ENCODE data around the gene HES5.

DNA sequence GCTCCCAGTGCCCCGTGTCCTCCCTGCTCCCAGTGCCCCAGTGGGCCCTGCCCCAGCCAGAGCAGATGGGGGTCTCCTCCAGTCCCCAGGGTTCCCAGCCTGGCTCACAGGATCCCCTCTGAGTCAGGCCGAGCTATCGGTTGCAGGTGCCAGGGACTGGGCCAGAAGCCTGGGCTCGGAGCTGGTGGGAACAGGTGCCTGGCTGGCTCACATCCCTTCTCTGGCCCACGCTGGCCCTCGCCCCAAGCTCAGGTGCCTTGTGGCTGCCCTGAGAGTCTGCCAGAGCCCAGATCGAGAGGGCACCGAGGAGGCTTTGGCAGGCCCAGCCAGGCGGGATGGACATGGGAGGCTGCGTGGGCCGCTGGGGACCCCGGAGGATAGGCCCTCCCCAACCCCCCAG lies 35.0 kb downstream of the HES5 start:
- TF ChIP-seq, protein P1, sequence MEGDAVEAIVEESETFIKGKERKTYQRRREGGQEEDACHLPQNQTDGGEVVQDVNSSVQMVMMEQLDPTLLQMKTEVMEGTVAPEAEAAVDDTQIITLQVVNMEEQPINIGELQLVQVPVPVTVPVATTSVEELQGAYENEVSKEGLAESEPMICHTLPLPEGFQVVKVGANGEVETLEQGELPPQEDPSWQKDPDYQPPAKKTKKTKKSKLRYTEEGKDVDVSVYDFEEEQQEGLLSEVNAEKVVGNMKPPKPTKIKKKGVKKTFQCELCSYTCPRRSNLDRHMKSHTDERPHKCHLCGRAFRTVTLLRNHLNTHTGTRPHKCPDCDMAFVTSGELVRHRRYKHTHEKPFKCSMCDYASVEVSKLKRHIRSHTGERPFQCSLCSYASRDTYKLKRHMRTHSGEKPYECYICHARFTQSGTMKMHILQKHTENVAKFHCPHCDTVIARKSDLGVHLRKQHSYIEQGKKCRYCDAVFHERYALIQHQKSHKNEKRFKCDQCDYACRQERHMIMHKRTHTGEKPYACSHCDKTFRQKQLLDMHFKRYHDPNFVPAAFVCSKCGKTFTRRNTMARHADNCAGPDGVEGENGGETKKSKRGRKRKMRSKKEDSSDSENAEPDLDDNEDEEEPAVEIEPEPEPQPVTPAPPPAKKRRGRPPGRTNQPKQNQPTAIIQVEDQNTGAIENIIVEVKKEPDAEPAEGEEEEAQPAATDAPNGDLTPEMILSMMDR (optimal IDR thresholded peaks at IDR 0.05 in 1 of 3, IDR thresholded peaks at IDR 0.05 in 1 of 3, conservative IDR thresholded peaks at IDR 0.05 in 1 of 3; ENCODE audit: extremely low read depth in 1 of 3, insufficient read depth in 2 of 3, low read length in 3 of 3), result no peak
- TF ChIP-seq EZH2 (IDR thresholded peaks at IDR 0.05; ENCODE audit: low read length), result no peak

Measured in keratinocyte (primary cell).